ENCODE data around the gene KBTBD13.
"Not testable (repeated sequence)": the region's sequence is repeated elsewhere in the genome, so short reads cannot be mapped to it uniquely, and the experiment has no call there.

KBTBD13 gene

GRCh38 chr15:65089206-65089824, 12.8 kb downstream of the KBTBD13 start:
- no peak for DNase-seq (ENCODE audit: low read depth)

GRCh38 chr15:65091946-65092770, 15.6 kb downstream of the KBTBD13 start:
- no peak for DNase-seq (ENCODE audit: low read depth)

- no peak for DNase-seq (ENCODE audit: low read depth)
Observed at GRCh38 chr15:65092911-65093792, 16.6 kb downstream of the KBTBD13 start.

- not testable (repeated sequence) for DNase-seq (ENCODE audit: low read depth)
Observed at GRCh38 chr15:65093793-65094170, 17.2 kb downstream of the KBTBD13 start.

GRCh38 chr15:65094294-65094995, 17.9 kb downstream of the KBTBD13 start:
- DNase-seq (ENCODE audit: low read depth), result no peak

GRCh38 chr15:65095011-65095746, 18.6 kb downstream of the KBTBD13 start:
- no peak for DNase-seq (ENCODE audit: low read depth)

- DNase-seq (ENCODE audit: low read depth), result no peak
Observed at GRCh38 chr15:65095747-65096104, 19.2 kb downstream of the KBTBD13 start.

- DNase-seq (ENCODE audit: low read depth), result no peak
Observed at GRCh38 chr15:65096481-65097385, 20.2 kb downstream of the KBTBD13 start.

- DNase-seq (ENCODE audit: low read depth), result no peak
Observed at GRCh38 chr15:65097651-65098263, 21.2 kb downstream of the KBTBD13 start.

- no peak for DNase-seq (ENCODE audit: low read depth)
Observed at GRCh38 chr15:65099336-65099735, 22.8 kb downstream of the KBTBD13 start.

GRCh38 chr15:65099801-65100200, 23.3 kb downstream of the KBTBD13 start:
- not testable (repeated sequence) for DNase-seq (ENCODE audit: low read depth)

GRCh38 chr15:65100442-65100841, 23.9 kb downstream of the KBTBD13 start:
- no peak for DNase-seq (ENCODE audit: low read depth)

- peak; percentile 54 for DNase-seq (ENCODE audit: low read depth)
Observed at GRCh38 chr15:65101411-65101890, 24.9 kb downstream of the KBTBD13 start.

- no peak for DNase-seq (ENCODE audit: low read depth)
Observed at GRCh38 chr15:65101891-65102708, 25.6 kb downstream of the KBTBD13 start.

GRCh38 chr15:65102912-65103311, 26.4 kb downstream of the KBTBD13 start:
- DNase-seq (ENCODE audit: low read depth), result no peak

GRCh38 chr15:65105038-65105437, 28.5 kb downstream of the KBTBD13 start:
- no peak for DNase-seq (ENCODE audit: low read depth)

- DNase-seq (ENCODE audit: low read depth), result no peak
Observed at GRCh38 chr15:65106011-65106590, 29.6 kb downstream of the KBTBD13 start.

- DNase-seq (ENCODE audit: low read depth), result peak; percentile 72
Observed at GRCh38 chr15:65110676-65111292, 34.2 kb downstream of the KBTBD13 start.
